Ovary (tissue), 3 donors: Measurements from ENCODE around the gene APOH.

ENCODE experiments used
- CTCF ChIP-seq, 3 donors: fragments of 450-650 bp in 2 of 3; fragments of 200-600 bp in 1 of 3; IDR thresholded peaks; one replicate each; pipeline versions ENCODE4 v1.5.1 to v1.8.0; 2016 to 2022; ENCODE audit warnings: antibody characterized with exemption in 3 of 3, mild to moderate bottlenecking in 1 of 3
- POLR2A ChIP-seq: fragments of 450-650 bp; IDR thresholded peaks from one replicate; pipeline ENCODE4 v1.6.1; 2017; ENCODE audit warnings: antibody characterized with exemption, mild to moderate bottlenecking, moderate library complexity
- donor health status: DM: no; HTN: no; CAD: no.

DNA sequence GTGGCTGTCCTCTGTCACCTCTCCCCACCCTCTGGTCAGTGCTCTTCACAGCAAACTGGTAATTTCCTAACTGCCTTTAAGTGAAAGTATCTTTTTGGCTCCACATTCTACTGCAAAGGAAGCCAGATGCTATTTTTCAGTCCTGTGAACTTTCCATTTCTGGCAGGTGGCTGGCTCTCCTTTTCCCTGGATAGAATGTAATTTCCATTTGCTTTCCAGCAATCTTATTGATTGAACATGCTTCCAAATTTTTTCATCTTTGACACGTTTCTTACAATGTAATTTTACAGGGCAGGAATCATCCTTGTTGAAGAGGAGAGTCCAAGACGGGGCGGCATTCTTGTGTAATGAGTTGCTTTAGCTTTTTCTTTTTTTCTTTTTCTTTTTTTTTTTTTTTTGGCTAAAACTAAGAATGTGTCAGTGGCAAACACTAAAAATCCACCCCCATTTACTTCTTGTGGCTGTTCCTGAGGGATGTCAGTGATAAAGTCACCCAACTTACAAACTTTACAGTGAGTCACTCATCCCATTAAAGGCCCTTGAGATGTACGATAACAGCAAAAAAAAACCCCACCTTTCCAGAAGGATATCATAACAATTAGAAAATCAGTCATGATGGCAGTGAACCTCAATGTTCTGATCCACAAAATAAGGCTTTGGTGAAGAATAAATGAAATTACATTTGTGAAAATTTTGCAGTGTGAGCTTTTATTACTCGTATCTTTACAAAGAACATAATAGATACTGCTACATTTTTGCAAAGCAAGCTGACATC lies 43.8 kb upstream of the APOH start:
- TF ChIP-seq CTCF (IDR thresholded peaks at IDR 0.05) (no peak), POLR2A (no peak)
